ENCODE data around the gene RGL1.
A peak's percentile ranks its signal among the peaks of the same experiment; 100 is the strongest.
"Not testable (repeated sequence)": the region's sequence is repeated elsewhere in the genome, so short reads cannot be mapped to it uniquely, and the experiment has no call there.

The RGL1 gene

DNA sequence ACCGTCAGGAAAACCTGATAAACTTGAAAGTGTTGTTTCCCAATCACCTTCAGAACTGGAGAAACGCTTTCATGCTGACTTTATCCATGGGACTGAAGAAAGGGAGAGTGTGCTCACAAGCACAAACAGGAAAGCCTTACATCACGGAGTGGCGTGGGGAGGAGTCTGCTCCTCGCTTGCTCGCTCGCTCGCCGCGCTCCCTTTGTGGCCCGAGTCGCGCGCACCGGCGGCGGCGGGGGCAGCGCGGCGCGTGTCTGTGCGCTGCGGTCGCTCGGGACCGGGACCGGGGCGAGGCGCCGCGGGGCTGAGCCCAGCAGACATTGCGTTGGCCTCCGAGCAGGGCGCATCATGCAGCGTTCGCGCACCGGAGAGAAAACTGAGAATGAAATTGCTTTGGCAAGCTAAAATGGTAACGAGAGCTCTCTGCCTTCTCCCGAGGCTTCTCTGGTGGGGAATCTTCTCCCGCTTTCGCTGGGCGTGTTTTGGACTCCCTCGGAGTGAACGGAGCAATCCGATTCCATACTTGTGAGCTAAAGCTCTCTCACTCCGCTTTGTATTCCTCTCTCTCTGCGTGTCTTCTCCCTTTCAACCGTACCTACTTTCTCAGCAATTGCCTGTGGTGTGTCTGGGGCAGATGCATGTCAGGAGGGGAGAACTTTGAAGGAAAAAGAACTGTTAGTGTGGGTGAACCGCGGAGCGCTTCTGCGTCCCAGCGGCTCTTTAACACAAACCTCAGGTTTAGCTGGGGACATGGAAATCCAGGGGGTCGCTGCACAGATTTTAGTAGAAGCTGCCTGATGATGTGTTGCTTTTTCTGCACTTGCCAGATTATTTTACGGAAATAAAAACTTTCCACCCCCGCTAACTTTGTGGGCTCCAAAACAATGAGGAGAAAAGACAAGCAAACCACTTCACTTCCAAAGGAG is at the start of gene RGL1:
RGL1 (plus strand) TSS at position 205 of the 926 bp plus-strand sequence; CDS start at position 383, 178 bp downstream.
- peak within 1 kb of the TSS; percentile 77 for H3K9ac ChIP-seq (ENCODE audit: low read length)
- peak within 1 kb of the TSS; percentile 72 for H3K4me3 ChIP-seq (ENCODE audit: low read depth, low read length)

DNA sequence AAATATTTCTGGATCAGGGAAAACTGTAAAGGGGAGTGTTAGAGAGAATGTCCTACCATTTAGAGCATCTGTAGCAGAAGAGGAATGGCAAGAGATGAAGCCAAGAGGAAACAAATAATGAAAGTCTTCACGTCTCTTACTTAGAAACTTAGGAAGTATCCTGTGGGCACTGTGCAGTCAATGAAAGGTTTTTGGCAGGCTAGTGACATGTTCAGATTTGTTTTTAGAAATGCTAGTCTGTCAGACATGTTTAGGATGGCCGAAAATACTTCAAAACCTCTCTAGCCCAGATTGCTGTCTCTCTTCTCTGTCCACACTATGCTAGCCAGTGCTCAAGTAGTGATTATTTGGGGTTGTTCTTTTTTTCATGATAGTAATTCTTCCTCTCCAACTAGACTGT is 48.6 kb upstream of the RGL1 start:
- Histone ChIP-seq H3K4me1 (ENCODE audit: control insufficient read depth, insufficient read depth, low read length) (peaks cover 11% of the 10 kb centered on the region), H3K9me3 (ENCODE audit: control insufficient read depth, insufficient read depth, low read depth, low read length) (peaks cover 7% of the 10 kb centered on the region; the same call in 1 of the 2 replicates), H3K4me3 (ENCODE audit: low read depth, low read length) (no peak overlapping the region), H3K36me3 (ENCODE audit: control insufficient read depth, insufficient read depth, low read length) (no peaks in the 10 kb centered on the region), H3K27ac (ENCODE audit: low read depth, low read length) (no peak overlapping the region), H3K27me3 (ENCODE audit: control insufficient read depth, insufficient read depth, low read length) (no peaks in the 10 kb centered on the region), H3K9ac (ENCODE audit: low read length) (no peak overlapping the region)

More for the DNA sequence above, at the start of gene RGL1:
- Histone ChIP-seq H3K4me1 (ENCODE audit: control insufficient read depth, insufficient read depth, low read length) (peaks cover 31% of the 10 kb centered on the region), H3K27ac (ENCODE audit: low read depth, low read length) (no peak within 1 kb of the TSS), H3K27me3 (ENCODE audit: control insufficient read depth, insufficient read depth, low read length) (peaks cover 21% of the 10 kb centered on the region), H3K36me3 (ENCODE audit: control insufficient read depth, insufficient read depth, low read length) (no peaks in the 10 kb centered on the region), H3K9me3 (ENCODE audit: control insufficient read depth, insufficient read depth, low read depth, low read length) (no peaks in the 10 kb centered on the region)

DNA sequence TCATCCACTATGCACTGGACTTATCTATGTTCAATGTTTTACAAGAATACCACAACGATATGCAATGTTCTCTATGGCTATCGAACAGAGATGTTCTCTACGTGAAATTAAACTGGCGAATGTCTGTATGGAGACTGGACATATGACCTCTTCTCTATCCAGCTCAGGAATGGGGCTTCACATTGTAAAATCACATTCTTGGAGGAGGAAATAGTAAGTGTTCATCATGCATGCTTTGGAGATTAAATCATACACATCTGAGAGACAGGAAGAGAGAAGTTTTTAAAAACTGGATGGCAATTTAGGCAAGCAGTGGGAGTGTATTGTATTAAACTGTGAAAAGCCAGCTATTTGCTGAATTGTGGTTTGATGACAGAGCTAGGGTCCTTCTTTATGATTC is 47.9 kb upstream of the RGL1 start:
- H3K9me3 ChIP-seq (ENCODE audit: control insufficient read depth, insufficient read depth, low read depth, low read length): 0 out of 2 replicates have a peak, but pooled peaks cover 2% of the 10 kb centered on the region
- H3K27ac ChIP-seq (ENCODE audit: low read depth, low read length): no peak overlapping the region
- H3K4me1 ChIP-seq (ENCODE audit: control insufficient read depth, insufficient read depth, low read length): peaks cover 11% of the 10 kb centered on the region
- H3K4me3 ChIP-seq (ENCODE audit: low read depth, low read length): no peak overlapping the region
- no peaks in the 10 kb centered on the region for H3K27me3 ChIP-seq (ENCODE audit: control insufficient read depth, insufficient read depth, low read length)
- H3K36me3 ChIP-seq (ENCODE audit: control insufficient read depth, insufficient read depth, low read length): no peaks in the 10 kb centered on the region
- H3K9ac ChIP-seq (ENCODE audit: low read length): no peak overlapping the region

DNA sequence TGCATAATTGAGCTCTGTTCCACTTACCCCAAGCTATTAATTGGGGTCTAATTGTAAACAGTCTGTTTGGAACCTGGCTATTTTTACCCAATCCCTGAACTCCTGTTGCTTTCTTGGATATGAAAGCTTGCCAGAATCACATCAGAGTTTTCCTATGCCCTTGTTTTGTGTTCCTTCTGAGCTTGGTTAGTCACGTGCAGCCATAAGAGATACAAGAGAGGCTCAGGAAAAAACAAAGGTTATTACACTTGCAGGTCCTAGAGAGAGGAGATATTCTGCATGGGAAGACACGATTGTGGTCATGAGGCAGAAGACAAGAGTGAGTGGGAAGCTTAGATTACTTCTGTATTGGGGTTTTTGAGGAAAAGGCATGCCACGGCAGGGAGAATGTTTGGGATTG is 46.0 kb upstream of the RGL1 start:
- peaks cover 12% of the 10 kb centered on the region for H3K9me3 ChIP-seq (ENCODE audit: control insufficient read depth, insufficient read depth, low read depth, low read length)
- H3K27me3 ChIP-seq (ENCODE audit: control insufficient read depth, insufficient read depth, low read length): no peaks in the 10 kb centered on the region
- H3K36me3 ChIP-seq (ENCODE audit: control insufficient read depth, insufficient read depth, low read length): no peaks in the 10 kb centered on the region
- H3K9ac ChIP-seq (ENCODE audit: low read length): no peak overlapping the region
- H3K27ac ChIP-seq (ENCODE audit: low read depth, low read length): no peak overlapping the region
- peaks cover 11% of the 10 kb centered on the region for H3K4me1 ChIP-seq (ENCODE audit: control insufficient read depth, insufficient read depth, low read length)
- H3K4me3 ChIP-seq (ENCODE audit: low read depth, low read length): no peak overlapping the region

DNA sequence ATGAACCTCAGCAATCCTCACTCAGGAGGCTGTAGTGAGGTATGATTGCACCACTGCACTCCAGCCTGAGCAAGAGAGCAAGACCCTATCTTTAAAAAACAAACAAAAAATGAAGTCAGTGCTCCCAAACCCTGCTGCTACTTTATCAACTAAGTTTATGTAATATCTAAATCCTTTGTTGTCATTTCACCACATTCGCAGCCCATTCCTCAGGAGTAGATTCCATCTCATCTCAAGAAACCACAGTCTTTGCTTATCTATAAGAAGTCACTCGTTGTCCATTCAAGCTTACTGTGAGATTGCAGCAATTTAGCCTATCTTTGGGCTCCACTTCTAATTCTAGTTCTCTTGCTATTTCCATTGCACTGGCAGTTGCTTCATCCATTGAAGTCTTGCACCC is 44.3 kb upstream of the RGL1 start:
- Histone ChIP-seq H3K4me1 (ENCODE audit: control insufficient read depth, insufficient read depth, low read length) (peaks cover 11% of the 10 kb centered on the region), H3K9ac (ENCODE audit: low read length) (no peak overlapping the region), H3K9me3 (ENCODE audit: control insufficient read depth, insufficient read depth, low read depth, low read length) (peaks cover 23% of the 10 kb centered on the region), H3K27me3 (ENCODE audit: control insufficient read depth, insufficient read depth, low read length) (no peaks in the 10 kb centered on the region), H3K4me3 (ENCODE audit: low read depth, low read length) (no peak overlapping the region), H3K36me3 (ENCODE audit: control insufficient read depth, insufficient read depth, low read length) (no peaks in the 10 kb centered on the region), H3K27ac (ENCODE audit: low read depth, low read length) (no peak overlapping the region)

DNA sequence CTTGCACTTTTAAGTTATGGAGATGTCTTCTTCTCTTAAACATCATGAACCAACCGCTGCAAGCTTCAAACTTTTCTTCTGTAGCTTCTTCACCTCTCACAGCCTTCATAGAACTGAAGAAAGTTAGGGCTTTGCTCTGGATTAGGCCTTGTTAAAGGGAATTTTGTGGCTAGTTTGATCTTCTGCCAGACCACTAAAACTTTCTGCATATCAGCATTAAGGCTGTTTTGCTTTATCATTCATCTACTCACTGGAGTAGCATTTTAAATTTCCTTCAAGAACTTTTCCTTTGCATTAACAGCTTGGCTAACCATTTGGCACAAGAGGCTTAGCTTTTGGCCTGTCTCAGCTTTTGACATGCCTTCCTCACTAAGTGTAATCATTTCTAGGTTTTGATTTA is 43.0 kb upstream of the RGL1 start:
- no peak overlapping the region for H3K27ac ChIP-seq (ENCODE audit: low read depth, low read length)
- H3K9me3 ChIP-seq (ENCODE audit: control insufficient read depth, insufficient read depth, low read depth, low read length): peaks cover 23% of the 10 kb centered on the region
- peaks cover 11% of the 10 kb centered on the region for H3K4me1 ChIP-seq (ENCODE audit: control insufficient read depth, insufficient read depth, low read length)
- no peak overlapping the region for H3K9ac ChIP-seq (ENCODE audit: low read length)
- H3K27me3 ChIP-seq (ENCODE audit: control insufficient read depth, insufficient read depth, low read length): no peaks in the 10 kb centered on the region
- no peaks in the 10 kb centered on the region for H3K36me3 ChIP-seq (ENCODE audit: control insufficient read depth, insufficient read depth, low read length)
- H3K4me3 ChIP-seq (ENCODE audit: low read depth, low read length): no peak overlapping the region

DNA sequence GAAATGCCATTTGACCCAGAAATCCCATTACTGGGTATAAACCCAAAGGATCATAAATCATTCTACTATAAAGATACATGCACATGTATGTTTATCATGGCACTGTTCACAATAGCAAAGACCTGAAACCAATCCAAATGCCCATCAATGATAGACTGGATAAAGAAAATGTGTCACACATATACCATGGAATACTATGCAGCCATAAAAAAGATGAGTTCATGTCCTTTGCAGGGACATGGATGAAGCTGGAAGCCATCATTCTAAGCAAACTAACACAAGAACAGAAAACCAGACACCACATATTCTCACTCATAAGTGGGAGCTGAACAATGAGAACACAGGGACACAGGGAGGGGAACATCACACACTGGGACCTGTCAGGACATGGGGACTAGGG is 42.1 kb upstream of the RGL1 start:
- H3K4me3 ChIP-seq (ENCODE audit: low read depth, low read length); H3K27me3 ChIP-seq (ENCODE audit: control insufficient read depth, insufficient read depth, low read length); H3K27ac ChIP-seq (ENCODE audit: low read depth, low read length); H3K9ac ChIP-seq (ENCODE audit: low read length); H3K36me3 ChIP-seq (ENCODE audit: control insufficient read depth, insufficient read depth, low read length): not testable (repeated sequence)
- H3K9me3 ChIP-seq (ENCODE audit: control insufficient read depth, insufficient read depth, low read depth, low read length): peaks cover 23% of the 10 kb centered on the region
- peaks cover 11% of the 10 kb centered on the region for H3K4me1 ChIP-seq (ENCODE audit: control insufficient read depth, insufficient read depth, low read length)

DNA sequence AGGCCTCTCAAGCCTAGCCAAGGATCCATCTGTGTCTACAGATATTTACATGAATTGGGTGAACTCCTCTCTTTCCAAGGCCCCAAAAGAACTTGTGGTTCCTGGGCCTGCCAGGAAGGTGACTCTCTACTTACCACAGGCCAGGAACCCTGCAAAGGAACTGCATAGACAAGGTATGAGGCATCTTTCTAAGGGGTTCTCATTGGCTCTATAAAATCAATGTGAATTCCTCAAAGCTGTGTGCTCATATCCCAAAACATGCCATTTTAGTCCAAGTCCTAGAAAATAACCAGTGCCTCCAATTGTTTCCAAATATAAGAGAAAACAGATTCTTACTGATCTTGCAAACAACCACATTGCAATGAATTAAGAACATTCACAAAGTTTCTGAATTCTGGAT is 39.9 kb upstream of the RGL1 start:
- Histone ChIP-seq H3K36me3 (ENCODE audit: control insufficient read depth, insufficient read depth, low read length) (no peaks in the 10 kb centered on the region), H3K27ac (ENCODE audit: low read depth, low read length) (no peak overlapping the region), H3K4me3 (ENCODE audit: low read depth, low read length) (no peak overlapping the region), H3K9ac (ENCODE audit: low read length) (no peak overlapping the region), H3K4me1 (ENCODE audit: control insufficient read depth, insufficient read depth, low read length) (no peaks in the 10 kb centered on the region), H3K9me3 (ENCODE audit: control insufficient read depth, insufficient read depth, low read depth, low read length) (peaks cover 25% of the 10 kb centered on the region), H3K27me3 (ENCODE audit: control insufficient read depth, insufficient read depth, low read length) (no peaks in the 10 kb centered on the region)

DNA sequence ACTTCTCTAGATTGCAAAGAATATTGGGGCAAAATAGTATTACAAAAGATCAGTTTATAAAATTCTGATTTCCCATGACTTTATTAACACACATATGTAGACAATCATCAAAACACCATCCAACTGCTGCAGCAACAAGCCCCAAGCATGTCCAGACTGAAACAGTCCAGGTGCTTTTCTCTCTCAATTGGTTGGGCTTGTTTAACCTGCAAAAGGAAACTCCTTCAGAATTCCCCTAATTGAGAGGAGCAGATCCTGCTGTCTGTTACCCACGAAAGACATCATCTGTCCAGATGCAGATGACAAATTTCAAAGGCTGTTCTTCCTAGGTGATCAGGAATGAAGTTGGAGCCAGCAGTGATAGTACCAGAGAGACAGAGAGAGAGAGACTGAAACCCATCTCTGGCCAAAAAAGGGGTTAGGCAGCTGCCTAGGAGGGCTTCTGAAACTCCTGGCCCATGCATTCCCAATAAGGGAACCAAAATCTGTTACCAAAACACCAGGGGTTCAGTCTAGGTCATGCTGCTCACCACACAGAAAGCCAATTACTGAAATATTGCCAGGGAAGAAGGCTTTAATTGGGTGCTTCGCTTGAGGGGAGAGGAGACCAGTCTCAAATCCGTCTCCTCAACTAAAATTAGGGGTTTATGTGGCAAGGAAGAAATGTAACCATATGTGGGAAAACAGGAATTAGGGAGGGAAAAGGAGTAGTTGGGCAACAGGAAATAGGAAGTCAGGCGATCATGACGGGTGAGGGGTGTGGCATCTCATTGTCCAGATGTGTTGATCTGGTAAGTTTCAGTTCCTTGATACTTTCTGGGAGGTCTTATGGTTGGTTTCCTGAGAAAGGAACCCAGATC is 34.7 kb upstream of the RGL1 start:
- Histone ChIP-seq H3K4me1 (ENCODE audit: control insufficient read depth, insufficient read depth, low read length) (no peaks in the 10 kb centered on the region), H3K36me3 (ENCODE audit: control insufficient read depth, insufficient read depth, low read length) (no peaks in the 10 kb centered on the region), H3K27me3 (ENCODE audit: control insufficient read depth, insufficient read depth, low read length) (no peaks in the 10 kb centered on the region), H3K9me3 (ENCODE audit: control insufficient read depth, insufficient read depth, low read depth, low read length) (peaks cover 24% of the 10 kb centered on the region), H3K4me3 (ENCODE audit: low read depth, low read length) (no peak overlapping the region), H3K27ac (ENCODE audit: low read depth, low read length) (no peak overlapping the region), H3K9ac (ENCODE audit: low read length) (no peak overlapping the region)

DNA sequence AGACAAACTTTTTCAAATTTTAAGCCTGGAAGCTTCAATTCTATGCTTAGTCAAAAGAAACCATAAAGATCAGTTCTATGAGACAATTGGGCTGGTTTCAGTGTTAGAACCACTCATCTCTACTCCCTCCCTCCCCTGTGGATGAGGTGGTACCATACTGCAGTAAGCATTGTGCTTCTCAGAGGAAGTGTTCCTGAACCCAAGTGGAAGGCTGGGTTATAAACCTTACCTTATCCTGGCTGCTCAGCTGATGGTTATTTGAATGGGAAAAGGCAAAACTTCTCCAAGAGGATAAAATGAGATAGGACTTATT is 34.1 kb upstream of the RGL1 start:
- H3K9ac ChIP-seq (ENCODE audit: low read length): no peak overlapping the region
- H3K4me1 ChIP-seq (ENCODE audit: control insufficient read depth, insufficient read depth, low read length): no peaks in the 10 kb centered on the region
- no peak overlapping the region for H3K4me3 ChIP-seq (ENCODE audit: low read depth, low read length)
- no peaks in the 10 kb centered on the region for H3K36me3 ChIP-seq (ENCODE audit: control insufficient read depth, insufficient read depth, low read length)
- peaks cover 29% of the 10 kb centered on the region for H3K9me3 ChIP-seq (ENCODE audit: control insufficient read depth, insufficient read depth, low read depth, low read length)
- H3K27me3 ChIP-seq (ENCODE audit: control insufficient read depth, insufficient read depth, low read length): no peaks in the 10 kb centered on the region
- no peak overlapping the region for H3K27ac ChIP-seq (ENCODE audit: low read depth, low read length)

All from HUES6 (cell line).